Esophagus muscularis mucosa (tissue), 3 donors: Measurements from ENCODE around the gene ALG12.

ENCODE experiments used
- EP300 ChIP-seq: sonication (generic); formaldehyde crosslinking; IDR thresholded peaks from one replicate; pipeline ENCODE4 v1.6.1; 2017; ENCODE audit warnings: antibody characterized with exemption
- TF ChIP-seq, protein P1 (sequence below), 3 experiments: fragments of 200-600 bp in 2 of 3; fragments of 450-650 bp in 1 of 3; sonication (generic) in 2 of 3; IDR thresholded peaks; one replicate each; pipeline ENCODE4 v1.5.1; 2017 to 2019; ENCODE audit warnings: antibody characterized with exemption in 3 of 3, mild to moderate bottlenecking in 2 of 3, moderate library complexity in 1 of 3

DNA sequence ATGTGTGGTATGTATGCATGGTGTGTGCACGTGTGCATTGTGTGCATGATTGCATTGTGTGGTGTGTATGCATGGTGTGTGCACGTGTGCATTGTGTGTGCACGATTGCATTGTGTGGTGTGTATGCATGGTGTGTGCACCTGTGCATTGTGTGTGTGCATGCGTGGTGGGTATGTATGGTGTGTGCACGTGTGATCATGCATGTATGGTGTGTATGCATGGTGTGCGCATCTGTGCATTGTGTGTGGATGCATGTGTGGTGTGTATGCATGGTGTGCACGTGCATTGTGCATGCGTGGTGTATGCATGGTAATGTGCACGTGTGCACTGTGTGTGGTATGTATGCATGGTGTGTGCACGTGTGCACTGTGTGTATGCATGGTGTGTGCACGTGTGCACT, 16.8 kb downstream of the ALG12 start:
- TF ChIP-seq, protein P1, sequence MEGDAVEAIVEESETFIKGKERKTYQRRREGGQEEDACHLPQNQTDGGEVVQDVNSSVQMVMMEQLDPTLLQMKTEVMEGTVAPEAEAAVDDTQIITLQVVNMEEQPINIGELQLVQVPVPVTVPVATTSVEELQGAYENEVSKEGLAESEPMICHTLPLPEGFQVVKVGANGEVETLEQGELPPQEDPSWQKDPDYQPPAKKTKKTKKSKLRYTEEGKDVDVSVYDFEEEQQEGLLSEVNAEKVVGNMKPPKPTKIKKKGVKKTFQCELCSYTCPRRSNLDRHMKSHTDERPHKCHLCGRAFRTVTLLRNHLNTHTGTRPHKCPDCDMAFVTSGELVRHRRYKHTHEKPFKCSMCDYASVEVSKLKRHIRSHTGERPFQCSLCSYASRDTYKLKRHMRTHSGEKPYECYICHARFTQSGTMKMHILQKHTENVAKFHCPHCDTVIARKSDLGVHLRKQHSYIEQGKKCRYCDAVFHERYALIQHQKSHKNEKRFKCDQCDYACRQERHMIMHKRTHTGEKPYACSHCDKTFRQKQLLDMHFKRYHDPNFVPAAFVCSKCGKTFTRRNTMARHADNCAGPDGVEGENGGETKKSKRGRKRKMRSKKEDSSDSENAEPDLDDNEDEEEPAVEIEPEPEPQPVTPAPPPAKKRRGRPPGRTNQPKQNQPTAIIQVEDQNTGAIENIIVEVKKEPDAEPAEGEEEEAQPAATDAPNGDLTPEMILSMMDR (IDR thresholded peaks at IDR 0.05), result no peak
- TF ChIP-seq EP300, result no peak
